ENCODE measurements around the gene ZIM2. TPM values are rescaled to one million over a fixed set of nuclear protein-coding genes. Genes with fewer than 3 reads are reported as not detected.

ZIM2 gene
- total and polyA plus RNA-seq, 10 of the 15 experiments (the other 5 are each of a cell fraction or from before 2014, with no cell fraction given) = not detected

- TF ChIP-seq SKIL (IDR thresholded peaks at IDR 0.05; ENCODE audit: low read depth, poor library complexity, severe bottlenecking) (no peak), FOS (IDR thresholded peaks at IDR 0.05; ENCODE audit: borderline replicate concordance, extremely low read depth, insufficient read length) (no peak), PBX3 (IDR thresholded peaks at IDR 0.05; ENCODE audit: insufficient replicate concordance, low read depth, low read length) (no peak)
- TF ChIP-seq, protein P1, sequence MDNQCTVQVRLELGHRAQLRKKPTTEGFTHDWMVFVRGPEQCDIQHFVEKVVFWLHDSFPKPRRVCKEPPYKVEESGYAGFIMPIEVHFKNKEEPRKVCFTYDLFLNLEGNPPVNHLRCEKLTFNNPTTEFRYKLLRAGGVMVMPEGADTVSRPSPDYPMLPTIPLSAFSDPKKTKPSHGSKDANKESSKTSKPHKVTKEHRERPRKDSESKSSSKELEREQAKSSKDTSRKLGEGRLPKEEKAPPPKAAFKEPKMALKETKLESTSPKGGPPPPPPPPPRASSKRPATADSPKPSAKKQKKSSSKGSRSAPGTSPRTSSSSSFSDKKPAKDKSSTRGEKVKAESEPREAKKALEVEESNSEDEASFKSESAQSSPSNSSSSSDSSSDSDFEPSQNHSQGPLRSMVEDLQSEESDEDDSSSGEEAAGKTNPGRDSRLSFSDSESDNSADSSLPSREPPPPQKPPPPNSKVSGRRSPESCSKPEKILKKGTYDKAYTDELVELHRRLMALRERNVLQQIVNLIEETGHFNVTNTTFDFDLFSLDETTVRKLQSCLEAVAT (IDR thresholded peaks at IDR 0.05) = no peak
These were observed 43.9 kb upstream of the ZIM2 start (continued) for GRCh38 chr19:56884441-56884840.

DNA sequence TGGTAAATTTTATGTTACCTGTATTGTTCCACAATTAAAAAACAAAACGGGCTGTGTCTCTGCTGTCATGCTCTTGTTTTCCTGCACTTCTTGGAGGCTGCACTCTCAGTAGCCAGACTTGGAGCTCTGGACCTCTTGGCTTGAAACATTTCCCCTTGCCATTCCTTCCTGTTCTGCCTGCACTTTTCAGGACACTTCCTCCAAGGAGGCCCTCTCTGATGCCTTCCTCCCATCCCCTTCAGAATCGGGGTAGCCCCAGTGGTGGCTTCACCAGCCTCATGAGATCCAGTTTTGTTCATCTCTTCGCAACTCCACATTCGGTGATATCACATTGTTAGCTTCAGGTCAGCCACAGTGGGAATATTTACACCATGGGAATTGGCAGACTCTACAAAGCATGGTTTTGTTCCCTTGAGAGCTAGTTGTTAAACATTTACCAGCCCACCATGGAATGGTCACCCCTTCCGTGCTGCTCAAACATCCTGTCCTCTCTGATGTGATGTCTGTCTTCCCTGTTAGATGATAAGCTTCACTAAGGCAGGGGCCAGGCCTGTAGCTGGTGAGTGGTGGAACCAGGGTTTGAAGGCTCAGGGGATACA is 40.2 kb upstream of the ZIM2 start:
- Histone ChIP-seq H3K4me2 (ENCODE audit: control insufficient read depth, insufficient read depth) (no peak overlapping the region), H3K4me3 (no peak overlapping the region), H3K36me3 (ENCODE audit: control insufficient read depth in 2 of 2, insufficient read depth in 2 of 2, low read length in 1 of 2) (no peaks in the 10 kb centered on the region), H2AFZ (ENCODE audit: control insufficient read depth, low read depth, low read length) (no peak overlapping the region), H3K27me3 (replicated peaks in 1 of 2; ENCODE audit: control insufficient read depth in 2 of 2, insufficient read depth in 2 of 2, low read length in 1 of 2) (no peaks in the 10 kb centered on the region), H3K79me2 (ENCODE audit: control insufficient read depth, insufficient read depth, low read length) (no peaks in the 10 kb centered on the region), H3K27ac (ENCODE audit: control insufficient read depth, insufficient read depth) (no peak overlapping the region), H3K9ac (ENCODE audit: control insufficient read depth, insufficient read depth, low read length) (no peak overlapping the region), H3K9me3 (replicated peaks; ENCODE audit: control insufficient read depth, insufficient read depth, low read length) (peaks cover 4% of the 10 kb centered on the region; the same call in 2 of the 3 replicates), H3K4me1 (ENCODE audit: control insufficient read depth, insufficient read depth, low read length) (no peaks in the 10 kb centered on the region), H4K20me1 (ENCODE audit: control insufficient read depth, insufficient read depth) (no peaks in the 10 kb centered on the region)
- SMC1A ChIA-PET (ENCODE audit: uncharacterized antibody, unreplicated experiment) = no interaction called here
- RAD21 ChIA-PET (ENCODE audit: unreplicated experiment) = no interaction called here
- no peak for DNase-seq (ENCODE audit: low read depth, low spot score)
- in situ Hi-C loops (cut with MboI) (no loop called here), intact Hi-C loops (cut with micrococcal nuclease; ENCODE audit: unreplicated experiment) (no loop called here)
- no peak for FAIRE-seq
- 23% methylated on average over 5 of the region's 5 CpGs for WGBS (ENCODE audit: insufficient coverage, insufficient replicate concordance, low lambda C conversion rate, missing lambda C conversion rate)
- BruUV-seq (replicated peaks) = no TSS peak
- no peak for ATAC-seq
- POLR2A ChIA-PET = no interaction called here
- CTCF ChIA-PET = no interaction called here
- TF ChIP-seq HDGF (IDR thresholded peaks at IDR 0.05) = no peak
- TF ChIP-seq IRF4 (IDR thresholded peaks at IDR 0.05; ENCODE audit: low read depth, low read length) = no peak
- TF ChIP-seq YY1 (IDR thresholded peaks at IDR 0.05; ENCODE audit: low read depth, low read length) = no peak
- no peak for TF ChIP-seq HDAC6 (IDR thresholded peaks at IDR 0.05; ENCODE audit: unreplicated experiment)
- no peak for TF ChIP-seq MTA3 (IDR thresholded peaks at IDR 0.05; ENCODE audit: borderline replicate concordance, low read length)
- TF ChIP-seq ZNF24 (IDR thresholded peaks at IDR 0.05) = no peak
- TF ChIP-seq POU2F2 (IDR thresholded peaks at IDR 0.05; ENCODE audit: borderline replicate concordance, low read depth, low read length) = no peak
- TF ChIP-seq JUND (IDR thresholded peaks at IDR 0.05; ENCODE audit: low read depth, low read length) = no peak
- TF ChIP-seq TAF1 (IDR thresholded peaks at IDR 0.05; ENCODE audit: borderline replicate concordance, low read depth, low read length) = no peak
- no peak for TF ChIP-seq CHD4 (IDR thresholded peaks at IDR 0.05)
- TF ChIP-seq HDAC2 (IDR thresholded peaks at IDR 0.05) = no peak
- TF ChIP-seq REST (IDR thresholded peaks at IDR 0.05; ENCODE audit: low read depth, low read length) = no peak
